Measurements from ENCODE around the gene FAM114A1. TPM values are rescaled to one million over a fixed set of nuclear protein-coding genes. Genes with fewer than 3 reads are reported as not detected.

FAM114A1 gene
- total RNA-seq, 1 experiment from 2014 or later: 156 TPM

DNA sequence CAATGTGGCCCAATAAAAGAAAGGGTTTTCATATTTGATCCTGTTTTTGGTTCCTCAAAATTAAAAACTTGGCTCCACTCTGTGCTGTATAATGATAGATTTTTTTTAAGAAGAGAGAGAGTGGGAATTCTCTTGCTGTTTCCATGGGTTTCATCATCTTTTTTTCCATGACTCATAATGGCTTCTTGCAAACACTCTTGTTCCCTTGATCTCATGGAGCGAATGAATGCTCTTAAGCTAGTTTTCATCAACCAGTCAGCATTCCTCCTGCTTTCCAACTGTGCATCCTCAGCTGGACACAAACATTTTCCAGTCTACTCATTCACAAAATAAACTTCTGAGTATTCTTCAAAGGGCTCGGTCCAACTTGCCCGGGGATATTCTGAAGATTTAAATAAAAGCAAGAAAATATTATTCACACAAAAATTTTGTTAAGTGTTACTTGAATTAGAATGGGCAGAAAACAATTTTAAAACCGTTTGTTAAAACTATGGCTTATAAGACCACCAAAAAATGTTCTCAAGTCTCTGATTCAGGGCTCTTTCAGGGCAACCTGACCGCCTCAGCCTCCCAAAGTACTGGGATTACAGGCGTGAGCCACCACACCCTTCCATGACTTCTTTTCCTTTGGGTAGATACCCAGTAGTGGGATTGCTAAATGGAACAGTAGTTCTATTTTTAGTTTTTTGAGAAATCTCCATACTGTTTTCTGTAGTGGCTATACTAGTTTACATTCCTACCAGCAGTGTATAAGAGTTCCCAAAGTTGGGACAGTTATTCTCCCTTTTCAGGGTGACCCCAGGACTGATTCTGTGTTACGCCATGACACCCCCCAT is 99.9 kb downstream of the FAM114A1 start:
- peak; percentile 88 for DNase-seq (ENCODE audit: low read depth)

DNA sequence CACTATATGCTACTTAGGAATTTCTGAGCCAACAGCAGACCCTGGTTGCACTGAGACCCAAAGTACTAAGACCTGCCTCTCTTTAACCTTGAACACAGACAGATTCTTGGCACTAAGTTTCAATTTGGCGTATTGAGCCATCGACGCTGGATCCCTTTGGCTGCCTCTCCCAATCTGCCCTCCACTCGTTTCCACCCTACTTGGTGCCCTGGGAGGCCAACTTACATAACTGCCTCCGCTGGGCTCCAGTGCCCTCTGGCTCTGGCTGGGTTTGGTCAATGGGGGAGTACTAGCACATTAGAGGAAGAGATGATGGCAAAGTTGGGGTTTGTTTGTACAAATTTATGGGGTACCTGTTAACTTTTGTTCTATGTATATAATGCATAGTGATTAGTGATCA is 101.1 kb downstream of the FAM114A1 start:
- DNase-seq (ENCODE audit: low read depth): no peak

DNA sequence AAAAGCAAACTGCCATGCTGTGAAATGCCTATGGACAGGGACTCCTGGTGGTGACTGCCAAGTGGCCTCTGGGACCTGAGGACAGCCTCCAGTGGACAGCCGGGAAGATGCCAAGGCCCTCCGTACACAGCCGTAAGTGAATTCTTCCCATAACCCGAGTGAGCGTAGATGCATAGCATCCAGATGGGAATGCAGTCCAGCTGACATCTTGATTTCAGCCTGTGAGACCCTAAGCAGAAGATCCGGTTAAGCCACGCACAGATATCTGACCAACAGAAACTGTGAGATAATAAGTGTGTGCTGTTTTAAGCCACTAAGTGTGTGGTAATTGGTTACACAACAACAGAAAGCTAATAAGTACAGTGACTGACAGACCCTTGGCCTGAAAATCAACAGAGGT is 108.7 kb downstream of the FAM114A1 start:
- no peak for DNase-seq (ENCODE audit: low read depth)

DNA sequence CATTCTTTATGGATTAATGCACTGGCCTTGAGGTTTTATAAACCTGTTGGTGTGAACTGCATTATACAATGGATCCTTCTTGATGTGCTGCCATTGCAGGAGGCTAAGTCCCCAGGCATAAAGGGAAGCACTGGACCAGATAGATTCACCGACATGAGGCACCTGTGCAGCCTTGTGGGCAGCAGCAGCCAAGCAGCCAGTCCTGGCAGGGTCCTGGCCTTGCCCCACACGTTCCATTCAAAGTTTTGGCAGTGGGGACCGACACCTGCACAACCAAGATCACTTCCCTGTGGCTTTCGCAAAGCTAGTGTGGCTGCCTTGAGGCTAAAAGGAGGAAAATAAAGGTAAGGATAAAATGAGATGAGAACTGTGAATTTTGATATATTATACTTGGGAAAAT is 111.5 kb downstream of the FAM114A1 start:
- DNase-seq (ENCODE audit: low read depth): no peak

DNA sequence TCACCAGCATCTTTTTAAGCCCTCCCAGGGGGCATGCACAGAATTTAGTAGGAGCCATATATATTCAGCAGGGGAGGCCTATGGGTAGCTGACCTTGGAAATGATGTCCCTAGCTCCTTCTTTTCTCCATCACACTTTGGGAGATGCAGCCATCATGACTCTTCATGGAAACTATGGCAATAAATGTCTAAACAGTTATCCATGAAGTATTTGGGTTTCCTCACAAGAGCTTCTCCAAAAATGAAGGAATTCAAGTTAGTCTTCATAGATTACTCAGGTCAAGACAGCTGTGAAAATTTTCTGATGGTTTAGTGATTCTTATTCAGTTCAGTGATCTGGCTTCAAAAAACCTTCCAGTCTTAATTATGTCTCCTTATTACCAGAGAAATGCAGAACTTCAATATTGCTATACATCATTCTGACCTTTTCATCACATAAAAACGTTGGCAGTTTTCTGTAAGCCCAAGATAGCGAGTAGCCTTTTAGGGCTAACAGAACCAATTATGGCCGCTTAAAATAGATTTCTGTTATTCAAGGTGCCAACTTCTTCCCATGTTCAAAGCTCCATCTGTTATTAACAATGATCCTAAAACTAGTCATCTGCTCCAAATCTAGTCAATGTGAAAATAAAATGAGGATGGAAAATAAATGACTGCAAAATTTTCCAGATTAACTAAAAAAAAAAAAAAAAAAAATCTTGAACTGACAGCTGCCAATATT is 112.1 kb downstream of the FAM114A1 start:
- no peak for DNase-seq (ENCODE audit: low read depth)

DNA sequence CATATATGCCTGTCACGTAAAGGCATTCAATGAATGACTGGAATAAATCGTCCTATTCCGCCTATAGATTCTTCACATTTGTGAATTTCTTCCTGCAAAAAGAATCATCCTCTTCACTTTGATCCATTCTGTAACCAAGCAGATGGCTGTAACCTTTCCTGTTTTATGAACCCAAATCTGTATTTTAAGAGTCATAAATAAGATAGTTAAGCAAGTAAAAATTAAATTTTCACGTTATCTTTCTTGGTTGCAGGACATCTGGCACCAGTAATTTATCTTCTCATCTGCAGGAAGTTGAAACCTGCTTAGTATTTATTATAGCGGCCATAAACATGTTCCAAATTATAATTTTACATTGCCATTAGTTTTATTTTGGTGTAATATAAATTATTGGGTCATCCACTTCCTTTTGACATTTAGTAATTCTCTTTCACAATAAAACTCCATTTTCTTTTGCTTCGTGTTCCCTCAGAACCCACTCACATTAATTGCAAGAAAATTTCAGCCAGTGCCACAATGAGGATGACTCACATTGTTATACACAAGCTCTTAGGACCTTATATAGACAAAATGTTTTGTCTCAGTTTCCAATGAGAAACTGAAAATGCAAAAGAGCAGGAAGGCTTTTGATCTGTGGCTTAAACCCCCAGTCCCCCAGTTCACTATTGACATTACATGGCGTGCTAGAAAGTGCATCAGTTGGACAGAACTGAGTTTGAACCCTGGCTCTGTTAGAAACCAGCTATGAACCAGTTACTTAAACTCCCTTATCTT is 113.5 kb downstream of the FAM114A1 start:
- DNase-seq (ENCODE audit: low read depth): peak; percentile 79

DNA sequence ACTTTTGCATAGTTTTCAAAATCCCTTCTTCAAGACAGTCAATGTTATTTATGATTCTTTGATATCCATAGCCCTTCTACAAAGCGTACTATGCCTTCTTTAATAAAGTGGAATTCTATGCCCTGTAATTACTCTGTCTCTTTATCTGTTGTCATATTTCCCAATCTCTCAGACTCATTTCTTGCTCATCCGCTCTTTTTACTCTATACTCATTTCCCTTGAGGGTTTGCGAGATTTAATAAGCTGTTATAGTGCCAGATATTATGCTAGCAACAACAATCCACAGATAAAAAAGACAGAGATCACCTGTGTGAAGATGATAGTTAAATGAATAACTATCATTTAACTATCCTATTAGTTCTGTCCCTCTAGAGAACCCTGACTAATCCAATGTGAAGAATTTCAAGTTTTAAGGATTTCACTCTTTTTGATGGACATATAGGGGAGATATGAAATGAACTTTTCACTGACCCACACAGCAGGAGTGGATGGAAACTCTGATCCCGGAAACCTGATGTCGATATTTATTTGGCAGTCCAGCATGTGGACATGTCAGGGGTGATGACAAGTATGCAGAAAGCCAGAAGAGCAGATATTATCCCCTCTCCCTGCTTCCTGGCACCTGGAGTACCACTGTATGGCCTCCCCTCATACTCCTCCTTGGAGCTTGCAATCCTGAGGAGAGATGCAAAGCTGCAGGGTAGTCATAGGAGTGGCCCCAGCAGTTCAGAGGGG is 114.9 kb downstream of the FAM114A1 start:
- DNase-seq (ENCODE audit: low read depth): no peak

DNA sequence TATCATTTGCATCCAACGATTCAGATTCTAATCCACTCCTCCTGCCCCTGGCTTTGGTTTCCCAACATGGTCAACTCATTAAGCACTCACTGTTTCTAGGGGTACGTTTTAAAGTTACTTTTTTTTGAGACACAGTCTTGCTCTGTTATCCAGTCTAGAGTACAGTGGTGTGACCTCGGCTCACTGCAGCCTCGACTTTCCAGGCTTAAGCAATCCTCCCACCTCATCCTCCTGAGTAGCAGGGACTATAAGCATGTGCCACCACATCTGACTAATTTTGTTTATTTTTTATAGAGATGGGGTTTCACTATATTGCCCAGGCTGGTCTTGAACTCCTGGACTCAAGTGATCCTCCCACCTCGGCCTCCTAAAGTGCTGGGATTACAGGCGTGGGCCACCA is 115.7 kb downstream of the FAM114A1 start:
- no peak for DNase-seq (ENCODE audit: low read depth)

DNA sequence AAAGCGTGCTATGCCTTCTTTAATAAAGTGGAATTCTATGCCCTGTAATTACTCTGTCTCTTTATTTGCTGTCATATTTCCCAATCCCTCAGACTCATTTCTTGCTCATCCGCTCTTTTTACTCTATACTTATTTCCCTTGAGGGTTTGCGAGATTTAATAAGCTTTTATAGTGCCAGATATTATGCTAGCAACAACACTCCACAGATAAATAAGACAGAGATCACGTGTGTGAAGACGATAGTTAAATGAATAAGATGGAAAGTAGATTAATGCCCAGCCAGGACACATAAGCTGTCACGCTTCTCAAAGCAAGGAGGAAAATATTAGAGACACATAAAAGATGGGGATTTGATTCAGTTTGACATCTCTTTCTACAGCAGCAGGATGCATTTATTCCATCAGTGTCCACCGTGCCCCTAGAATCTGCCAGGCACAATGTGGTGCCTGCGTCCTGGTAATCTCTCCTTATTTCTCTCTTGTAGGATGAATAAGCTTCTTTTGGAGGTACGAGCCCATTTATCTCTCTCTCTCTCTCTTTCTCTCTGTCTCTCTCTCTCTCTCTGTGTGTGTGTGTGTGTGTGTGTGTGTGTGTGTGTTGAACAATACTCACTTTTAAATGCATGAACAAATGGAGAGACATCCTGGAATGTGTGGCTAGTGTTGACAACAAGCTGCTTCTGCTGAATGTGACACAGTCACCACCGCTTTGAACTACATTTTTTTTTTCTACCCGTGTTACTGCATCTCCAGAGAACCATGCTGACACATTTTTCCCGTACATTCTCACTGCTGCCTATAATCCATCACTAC is 116.4 kb downstream of the FAM114A1 start:
- DNase-seq (ENCODE audit: low read depth): peak; percentile 40

DNA sequence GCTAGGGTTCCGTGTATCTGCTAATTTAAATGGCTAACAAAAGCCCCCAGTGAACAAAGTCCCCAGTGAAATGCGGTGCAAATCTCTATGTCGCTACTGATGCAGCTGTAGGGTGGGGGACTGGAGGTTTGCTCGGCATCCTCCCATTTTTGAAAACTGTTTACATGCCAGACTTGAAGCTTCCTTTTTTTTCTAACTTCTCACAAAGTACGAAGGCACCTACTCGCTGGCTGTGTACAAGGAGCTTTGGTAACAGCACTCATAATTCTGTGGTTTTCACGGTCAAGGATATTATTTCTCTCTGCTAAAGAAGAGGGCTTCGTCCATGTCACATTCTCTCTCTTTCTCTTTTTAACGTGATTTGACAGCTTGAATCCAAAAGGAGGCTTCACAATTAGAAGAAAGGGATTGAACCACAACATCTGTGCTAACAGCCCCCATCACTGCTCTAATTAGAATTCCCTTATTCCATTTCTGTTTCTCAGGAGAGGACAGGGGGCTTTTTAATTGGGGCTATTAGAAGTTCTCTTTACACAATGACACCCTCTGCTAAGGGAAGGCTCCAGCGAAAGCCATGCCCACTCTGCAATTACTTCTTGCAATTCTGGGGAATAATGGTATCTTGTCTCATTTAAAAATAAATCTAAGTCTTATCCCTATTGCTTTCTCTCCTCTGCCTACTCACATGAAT is 117.9 kb downstream of the FAM114A1 start:
- peak; percentile 25 for DNase-seq (ENCODE audit: low read depth)

DNA sequence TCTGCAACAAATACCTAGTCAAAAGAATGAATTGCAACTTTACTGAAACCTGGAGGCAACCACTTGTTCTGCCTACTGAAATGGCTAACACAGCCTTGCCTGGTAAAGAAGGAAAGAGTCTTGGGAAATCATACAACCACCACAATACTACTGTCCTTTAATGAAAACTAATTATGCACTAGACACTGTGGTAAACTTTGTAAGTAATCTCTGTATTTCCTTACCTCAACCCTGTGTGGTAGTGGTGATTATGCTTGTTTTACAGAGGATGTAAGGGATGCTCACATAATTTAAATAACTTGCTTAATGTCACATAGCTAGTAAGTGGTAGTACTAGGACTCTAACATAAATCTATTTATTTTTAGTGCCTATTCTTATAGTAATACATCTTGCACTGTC is 119.9 kb downstream of the FAM114A1 start:
- no peak for DNase-seq (ENCODE audit: low read depth)

DNA sequence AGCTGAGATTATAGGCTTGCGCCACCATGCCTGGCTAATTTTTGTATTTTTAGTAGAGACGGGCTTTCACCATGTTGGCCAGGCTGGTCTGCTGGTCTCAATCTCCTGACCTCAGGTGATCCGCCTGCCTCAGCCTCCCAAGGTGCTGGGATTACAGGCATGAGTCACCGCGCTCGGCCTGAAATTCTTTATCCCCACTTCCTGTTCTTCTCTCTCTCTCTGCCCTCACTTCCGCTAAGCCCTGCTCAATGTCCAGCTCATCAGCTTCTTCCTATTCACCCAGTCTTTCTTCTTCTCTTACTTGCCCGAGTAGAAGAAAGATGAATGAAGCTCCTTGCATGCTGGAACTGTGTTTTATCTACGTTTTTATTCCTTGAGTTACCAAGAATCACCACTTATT is 120.7 kb downstream of the FAM114A1 start:
- peak; percentile 25 for DNase-seq (ENCODE audit: low read depth)

DNA sequence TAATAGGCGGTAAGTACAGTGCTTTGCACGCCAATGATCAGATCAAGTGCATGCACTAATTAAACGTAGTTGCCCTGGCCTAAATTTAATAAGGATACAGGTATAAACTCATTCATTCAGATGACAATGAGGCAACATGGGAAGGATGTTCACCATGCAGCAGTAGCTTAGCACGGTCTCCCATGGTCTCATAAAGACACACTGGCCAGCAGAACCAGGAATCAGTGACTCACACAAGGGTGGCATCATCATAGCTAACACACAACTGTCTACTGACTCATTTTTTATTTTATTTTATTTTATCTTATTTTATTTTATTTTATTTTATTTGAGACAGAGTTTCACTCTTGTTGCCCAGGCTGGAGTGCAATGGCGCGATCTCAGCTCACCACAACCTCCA is 121.9 kb downstream of the FAM114A1 start:
- DNase-seq (ENCODE audit: low read depth): peak; percentile 61

DNA sequence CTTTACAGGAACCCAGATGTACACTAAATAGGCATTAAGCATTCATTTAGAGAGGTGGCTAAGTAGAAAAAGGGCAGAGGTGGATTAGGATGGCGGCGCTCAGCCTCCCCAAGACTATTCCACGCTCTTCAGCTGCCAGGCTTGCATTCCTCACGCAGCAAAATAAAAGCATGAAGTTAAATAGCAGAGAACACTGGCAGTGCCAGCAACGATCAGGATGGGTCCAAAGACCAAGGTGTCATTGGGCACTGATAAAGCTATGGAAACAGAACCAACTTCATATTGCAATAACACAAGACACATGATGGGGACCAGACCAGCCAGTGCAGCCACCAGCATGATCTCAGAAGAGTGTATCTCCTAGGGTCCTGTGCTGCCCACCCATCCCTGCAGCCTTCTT is 122.6 kb downstream of the FAM114A1 start:
- DNase-seq (ENCODE audit: low read depth): no peak

DNA sequence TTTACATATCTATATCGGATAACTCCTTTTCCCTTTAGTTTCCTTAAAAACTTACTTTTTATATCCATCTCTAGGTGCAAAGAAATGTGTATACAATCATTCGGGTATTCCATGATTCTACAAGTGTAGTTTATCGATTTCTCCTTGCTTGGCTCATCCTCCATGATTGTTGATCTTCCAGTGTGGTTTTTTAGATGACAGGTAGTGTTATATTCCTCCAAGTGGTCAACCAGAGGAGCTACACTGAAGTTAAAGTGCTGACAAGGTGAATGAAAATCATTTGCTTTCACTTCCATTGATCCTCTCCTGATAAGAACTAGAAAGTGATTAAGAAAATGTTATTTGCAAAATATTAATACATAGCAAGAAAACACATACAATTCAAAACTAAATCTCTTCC is 126.1 kb downstream of the FAM114A1 start:
- DNase-seq (ENCODE audit: low read depth): no peak

DNA sequence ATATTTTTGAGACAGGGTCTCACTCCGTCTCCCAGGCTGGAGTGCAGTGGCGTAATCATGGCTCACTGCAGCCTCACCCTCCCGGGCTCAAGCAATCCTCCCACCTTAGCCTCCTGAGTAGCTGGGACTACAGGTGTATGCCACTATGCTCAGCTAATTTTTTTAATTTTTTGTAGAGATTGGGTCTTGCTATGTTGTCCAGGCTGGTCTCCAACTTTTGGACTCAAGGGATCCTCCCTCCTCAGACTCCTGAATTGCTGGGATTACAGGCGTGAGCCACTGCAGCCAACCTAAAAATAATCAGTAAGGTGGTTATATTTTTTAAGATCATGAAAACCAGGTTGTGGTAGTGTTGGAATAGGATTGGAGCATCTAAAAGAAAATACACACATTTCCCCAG is 126.5 kb downstream of the FAM114A1 start:
- DNase-seq (ENCODE audit: low read depth): no peak
